Fibroblast of upper back skin (primary cell): ENCODE measurements around the gene RNF182.
"Not testable (repeated sequence)": the region's sequence is repeated elsewhere in the genome, so short reads cannot be mapped to it uniquely, and the experiment has no call there.

Experiments
- DNase-seq: peaks from one replicate; pipeline ENCODE4 v3.0.0-alpha.2; 2013

RNF182 gene

GRCh38 chr6:13918686-13919250 lies 6.0 kb upstream of the RNF182 start:
- DNase-seq, result no peak

- no peak for DNase-seq
Observed at GRCh38 chr6:13919861-13920260, 4.9 kb upstream of the RNF182 start.

- DNase-seq, result no peak
Observed at GRCh38 chr6:13920552-13920951, 4.2 kb upstream of the RNF182 start.

- DNase-seq, result no peak
Observed at GRCh38 chr6:13922750-13923149, 2.0 kb upstream of the RNF182 start.

- peak; percentile 85 for DNase-seq
Observed at GRCh38 chr6:13923527-13924145, 1.1 kb upstream of the RNF182 start.

GRCh38 chr6:13924146-13924948 lies 405 bp upstream of the RNF182 start:
- peak; percentile 56 for DNase-seq

GRCh38 chr6:13926378-13926777 lies 1.6 kb downstream of the RNF182 start:
- DNase-seq, result no peak

GRCh38 chr6:13927203-13927602 lies 2.5 kb downstream of the RNF182 start:
- no peak for DNase-seq

- no peak for DNase-seq
Observed at GRCh38 chr6:13929196-13929595, 4.4 kb downstream of the RNF182 start.

GRCh38 chr6:13931797-13932402 lies 7.1 kb downstream of the RNF182 start:
- no peak for DNase-seq

- no peak for DNase-seq
Observed at GRCh38 chr6:13932785-13933184, 8.0 kb downstream of the RNF182 start.

GRCh38 chr6:13934721-13935120 lies 10.0 kb downstream of the RNF182 start:
- no peak for DNase-seq

- peak; percentile 19 for DNase-seq
Observed at GRCh38 chr6:13935190-13935880, 10.6 kb downstream of the RNF182 start.

GRCh38 chr6:13935881-13936261 lies 11.1 kb downstream of the RNF182 start:
- DNase-seq, result not testable (repeated sequence)

- DNase-seq, result no peak
Observed at GRCh38 chr6:13941902-13942301, 17.1 kb downstream of the RNF182 start.

GRCh38 chr6:13943943-13944342 lies 19.2 kb downstream of the RNF182 start:
- no peak for DNase-seq

GRCh38 chr6:13946506-13946905 lies 21.8 kb downstream of the RNF182 start:
- DNase-seq, result no peak

- no peak for DNase-seq
Observed at GRCh38 chr6:13947611-13948178, 22.9 kb downstream of the RNF182 start.

GRCh38 chr6:13952101-13952500 lies 27.3 kb downstream of the RNF182 start:
- DNase-seq, result no peak

GRCh38 chr6:13953061-13953705 lies 28.4 kb downstream of the RNF182 start:
- DNase-seq, result peak; percentile 42

GRCh38 chr6:13965582-13966127 lies 40.9 kb downstream of the RNF182 start:
- no peak for DNase-seq

- DNase-seq, result no peak
Observed at GRCh38 chr6:13971303-13971702, 46.6 kb downstream of the RNF182 start.
